HG03097 (cell line): ENCODE results near the gene TMEM45A.
"Not testable (repeated sequence)": the region's sequence is repeated elsewhere in the genome, so short reads cannot be mapped to it uniquely, and the experiment has no call there.

Experiments
- ATAC-seq: cut with Tn5 transposase; IDR thresholded peaks from one replicate; pipeline ENCODE4 v1.9.1; 2021; ENCODE audit not compliant: unreplicated experiment, low FRiP score

TMEM45A gene, protein sequence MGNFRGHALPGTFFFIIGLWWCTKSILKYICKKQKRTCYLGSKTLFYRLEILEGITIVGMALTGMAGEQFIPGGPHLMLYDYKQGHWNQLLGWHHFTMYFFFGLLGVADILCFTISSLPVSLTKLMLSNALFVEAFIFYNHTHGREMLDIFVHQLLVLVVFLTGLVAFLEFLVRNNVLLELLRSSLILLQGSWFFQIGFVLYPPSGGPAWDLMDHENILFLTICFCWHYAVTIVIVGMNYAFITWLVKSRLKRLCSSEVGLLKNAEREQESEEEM

DNA sequence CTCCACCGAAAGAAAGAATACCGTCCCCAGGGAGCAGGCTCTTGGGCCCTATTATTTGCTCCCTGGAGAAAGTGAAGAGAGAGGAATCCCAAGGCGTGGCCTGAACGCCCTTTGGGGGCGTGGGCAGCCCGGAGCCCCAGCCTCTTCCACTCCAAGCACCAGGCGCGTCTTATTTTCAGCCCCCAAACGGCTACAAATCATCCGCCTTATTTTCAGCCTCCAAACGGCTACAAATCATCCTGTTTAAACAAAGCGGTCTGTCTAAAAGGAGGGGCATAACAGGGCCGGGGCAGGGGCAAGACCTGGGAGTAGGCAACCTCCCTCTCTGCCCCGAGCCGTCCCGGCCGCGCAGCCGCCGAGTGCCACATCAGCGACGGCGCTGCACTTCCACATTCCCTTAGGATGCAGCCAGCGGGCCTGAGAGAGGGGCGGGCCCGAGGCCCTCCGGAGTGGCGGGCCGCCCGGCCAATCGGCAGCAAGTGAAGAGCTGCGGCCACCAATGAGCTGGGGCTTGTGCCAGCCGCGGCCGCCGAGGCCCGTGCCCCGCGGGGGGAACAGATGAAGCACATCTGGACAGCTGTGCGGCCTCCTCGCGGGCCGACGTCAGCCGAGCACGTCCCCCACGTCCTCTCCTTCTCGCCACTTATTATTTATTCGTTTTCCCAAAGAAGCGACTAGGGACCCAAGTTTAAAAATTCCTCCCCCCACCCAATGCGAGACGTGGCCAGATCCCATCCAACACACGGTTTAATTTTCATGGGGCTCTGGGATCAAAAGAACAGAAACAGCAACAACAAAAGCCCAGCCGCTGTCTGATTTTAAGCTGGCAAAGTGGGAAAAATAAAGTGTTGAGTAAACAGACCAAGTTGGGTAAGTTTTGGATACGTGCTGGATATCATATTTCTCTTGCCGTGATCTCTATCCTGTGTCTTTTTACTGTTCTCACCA, at the start of gene TMEM45A:
Gene TMEM45A (plus strand): TSS at position 561 of the 948 bp plus-strand sequence. CDS start 62,593 bp downstream, outside the sequence.
- peak; percentile 96 for ATAC-seq

DNA sequence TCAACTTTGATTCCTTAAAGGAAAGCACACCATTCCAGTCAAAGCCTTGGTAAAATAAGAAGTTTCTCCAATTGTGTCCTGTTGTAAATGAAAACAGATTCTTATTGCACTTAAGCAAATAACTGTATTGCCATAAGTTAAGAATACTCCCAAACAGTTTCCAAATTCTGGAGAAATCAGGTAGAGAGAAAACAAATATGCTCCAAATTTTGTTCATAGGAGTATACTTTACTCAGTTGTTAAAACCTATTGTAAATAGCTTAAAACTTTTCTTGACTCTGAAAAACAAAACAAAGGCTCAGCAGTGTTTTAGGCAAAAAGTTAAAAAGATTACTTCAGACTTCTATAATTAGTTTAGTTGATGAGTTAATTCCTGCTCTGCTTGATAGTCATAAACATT, 48.7 kb upstream of the TMEM45A start:
- no peak for ATAC-seq

GRCh38 chr3:100447067-100447466, 45.4 kb upstream of the TMEM45A start:
- ATAC-seq, result not testable (repeated sequence)

GRCh38 chr3:100448079-100448478, 44.3 kb upstream of the TMEM45A start:
- ATAC-seq, result no peak

DNA sequence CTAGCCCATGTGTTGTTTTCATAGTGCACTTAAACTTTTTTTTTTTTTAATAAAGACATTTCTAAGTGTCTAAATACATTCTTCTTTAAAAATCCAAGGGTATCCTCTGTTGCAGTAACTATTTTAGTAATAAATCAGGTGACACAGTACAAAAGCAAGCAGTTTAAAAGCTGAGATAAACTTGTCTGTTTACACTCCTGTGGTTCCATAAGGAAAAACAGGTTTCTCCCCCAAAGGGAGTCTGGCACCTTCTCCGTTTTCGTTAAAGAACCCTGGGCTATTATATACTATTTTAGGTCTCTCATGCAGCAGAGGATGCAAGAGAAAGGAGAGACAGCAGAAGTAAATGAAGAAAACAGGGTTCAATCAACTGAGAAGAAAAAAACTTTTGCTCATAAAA, 43.2 kb upstream of the TMEM45A start:
- no peak for ATAC-seq

DNA sequence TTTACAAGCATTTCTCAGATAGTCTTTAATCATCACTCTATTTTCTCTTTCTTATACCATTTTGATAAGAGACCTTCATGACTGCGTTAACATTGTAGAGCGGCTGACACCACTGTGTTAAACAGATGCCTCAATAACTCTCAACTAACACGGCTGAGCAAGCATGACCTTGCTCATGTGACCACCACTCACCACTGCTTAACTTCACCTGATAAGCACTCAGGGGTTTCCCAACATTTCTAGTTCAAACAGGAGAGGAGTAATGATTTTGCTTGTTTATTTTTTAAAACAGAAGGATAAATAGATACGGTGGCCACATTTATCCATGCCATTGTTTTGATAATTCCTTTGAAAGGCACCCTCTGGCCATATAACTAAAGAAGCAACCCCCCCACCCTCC, 37.7 kb upstream of the TMEM45A start:
- no peak for ATAC-seq

DNA sequence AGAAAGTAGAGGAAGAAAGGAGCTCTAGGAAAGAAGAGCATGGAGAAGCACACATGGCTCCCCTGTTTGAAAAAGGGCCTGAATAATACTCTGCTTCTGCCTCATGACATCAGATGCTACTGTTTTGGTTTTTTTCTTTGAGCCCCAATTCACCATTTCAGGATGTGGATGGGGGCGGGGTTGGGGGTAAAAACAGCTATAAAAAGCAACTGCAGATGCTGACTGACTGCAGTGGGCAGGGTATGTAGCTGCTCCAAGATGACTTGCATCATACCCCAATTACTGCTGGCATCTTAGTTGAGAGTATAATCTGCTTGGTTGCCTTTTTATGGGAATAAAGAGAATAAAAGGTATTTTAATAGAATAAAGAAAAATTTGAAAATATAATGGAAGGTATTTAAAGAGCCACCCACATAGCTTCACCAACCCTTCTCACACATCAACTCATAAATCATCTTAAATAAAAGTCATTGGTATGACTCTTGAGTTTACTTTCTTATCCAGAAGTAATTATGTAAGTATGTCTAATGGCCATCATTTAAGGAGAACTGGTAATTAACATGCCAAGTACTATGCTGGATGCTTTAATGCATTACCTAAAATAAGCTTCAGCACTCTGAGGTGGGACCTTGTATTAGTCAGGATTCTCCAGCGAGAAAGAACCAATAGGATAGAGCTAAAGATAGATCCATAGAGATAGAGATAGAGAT, 36.4 kb upstream of the TMEM45A start:
- no peak for ATAC-seq

GRCh38 chr3:100456745-100457144, 35.7 kb upstream of the TMEM45A start:
- ATAC-seq, result no peak

- ATAC-seq, result no peak
Observed at GRCh38 chr3:100457811-100458210, 34.6 kb upstream of the TMEM45A start.

DNA sequence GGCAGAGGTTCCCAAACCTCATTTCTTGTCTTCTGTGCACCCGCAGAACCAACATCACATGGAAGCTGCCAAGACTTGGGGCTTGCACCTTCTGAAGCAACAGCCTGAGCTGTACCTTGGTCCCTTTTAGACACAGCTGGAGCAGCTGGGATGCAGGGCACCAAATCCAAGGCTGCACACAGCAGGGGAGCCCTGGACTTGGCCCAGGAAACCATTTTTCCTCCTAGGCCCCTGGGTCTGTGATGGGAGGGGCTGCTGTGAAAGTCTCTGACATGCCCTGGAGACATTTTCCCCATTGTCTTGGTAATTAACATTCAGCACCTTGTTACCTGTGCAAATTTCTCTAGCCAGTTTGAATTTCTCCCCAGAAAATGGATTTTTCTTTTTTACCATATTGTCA, 33.6 kb upstream of the TMEM45A start:
- ATAC-seq, result no peak

- peak; percentile 78 for ATAC-seq
Observed at GRCh38 chr3:100463002-100463401, 29.4 kb upstream of the TMEM45A start.

DNA sequence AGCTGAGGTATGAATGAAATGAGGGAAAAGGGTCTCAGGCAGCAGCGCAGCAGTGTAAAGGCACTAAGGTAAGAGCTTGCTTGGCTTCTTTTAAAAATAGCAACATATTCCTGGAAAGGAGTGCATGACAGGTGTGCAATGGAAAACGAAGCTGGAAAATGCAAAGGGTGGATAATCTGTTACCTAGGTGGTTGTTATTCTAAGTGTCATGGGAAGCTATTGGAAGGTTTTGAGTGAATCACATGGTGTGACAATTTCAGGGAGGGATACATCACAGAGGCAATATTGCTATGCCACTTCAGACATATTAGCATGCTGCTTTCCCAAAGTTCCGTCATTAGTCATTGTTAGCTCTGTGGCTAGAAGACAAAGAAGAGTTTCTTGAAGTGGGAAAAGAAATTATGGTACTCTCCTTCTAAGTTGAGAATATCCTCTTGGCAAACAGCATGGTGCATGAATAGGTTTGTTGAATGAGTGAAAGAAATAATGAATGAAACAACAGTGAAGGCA, 28.7 kb upstream of the TMEM45A start:
- no peak for ATAC-seq

GRCh38 chr3:100465892-100466777, 26.3 kb upstream of the TMEM45A start:
- ATAC-seq, result no peak

DNA sequence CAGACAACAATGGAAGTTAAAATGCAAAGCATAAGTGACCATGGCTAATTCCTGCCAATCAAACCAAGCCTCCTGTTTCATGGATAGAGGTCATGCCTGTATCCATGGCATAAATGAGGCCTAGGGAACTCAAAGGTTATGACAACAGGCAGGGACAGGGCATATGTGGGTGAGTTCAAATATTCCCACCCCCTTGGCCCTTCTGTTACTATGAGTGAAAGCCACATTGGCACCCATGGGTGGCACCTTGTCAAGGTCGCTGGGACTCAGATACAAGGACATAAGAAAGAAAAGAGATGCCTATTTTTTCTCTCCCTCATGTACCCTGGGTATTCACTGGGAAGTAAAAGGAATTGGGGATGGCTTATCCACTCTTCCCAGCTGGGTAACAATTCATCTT, 25.3 kb upstream of the TMEM45A start:
- ATAC-seq, result no peak

DNA sequence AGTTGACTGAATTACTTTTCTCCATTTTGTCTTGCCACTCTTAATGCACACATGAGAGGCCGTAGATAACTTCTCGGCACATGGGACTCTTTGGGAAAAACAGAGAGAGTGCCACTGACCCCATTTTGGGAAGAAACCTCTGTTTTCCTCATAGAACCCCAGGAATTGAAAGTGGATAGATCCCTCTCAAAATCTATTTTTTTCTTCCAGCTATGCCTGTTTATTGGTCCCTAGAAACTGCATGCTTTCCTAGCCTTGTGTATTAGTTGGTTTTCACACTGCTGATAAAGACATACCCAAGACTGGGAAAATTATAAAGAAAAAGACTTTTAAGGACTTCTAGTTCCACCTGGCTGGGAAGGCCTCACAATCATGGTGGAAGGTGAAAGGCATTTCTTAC, 23.7 kb upstream of the TMEM45A start:
- no peak for ATAC-seq

DNA sequence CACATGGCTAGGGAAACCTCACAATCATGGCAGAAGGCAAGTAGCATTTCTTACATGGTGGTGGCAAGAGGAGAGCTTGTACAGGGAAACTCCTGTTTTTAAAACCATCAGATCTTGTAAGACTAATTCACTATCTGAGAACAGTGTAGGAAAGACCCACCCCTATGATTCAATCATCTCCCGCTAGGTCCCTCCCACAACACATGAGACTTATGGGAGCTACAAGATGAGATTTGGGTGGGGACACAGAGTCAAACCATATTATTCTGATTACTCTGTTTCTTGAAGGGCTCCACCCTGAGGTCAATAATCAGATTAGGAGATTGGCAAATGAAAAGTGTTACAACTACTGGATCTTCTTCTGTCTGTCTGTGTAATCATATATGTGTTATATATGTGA, 21.5 kb upstream of the TMEM45A start:
- ATAC-seq, result no peak

DNA sequence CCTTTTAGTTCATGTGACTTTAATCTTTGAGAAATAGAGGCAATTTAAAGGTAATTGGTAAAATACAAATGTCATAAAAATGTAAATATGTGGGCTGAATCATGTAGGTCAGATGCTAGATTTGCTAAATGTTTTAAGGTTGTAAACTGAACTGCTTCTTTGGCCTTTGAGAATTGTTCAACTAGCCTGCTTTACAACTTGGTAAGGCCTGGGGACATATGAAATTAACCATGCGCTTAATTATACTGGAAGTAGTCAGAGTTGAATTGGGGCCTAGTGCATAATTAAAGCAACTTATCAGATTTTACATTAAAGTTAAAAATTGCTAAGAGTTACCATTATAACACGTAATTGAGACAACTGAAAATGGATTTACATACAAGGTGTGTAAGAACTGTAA, 21.0 kb upstream of the TMEM45A start:
- ATAC-seq, result no peak

DNA sequence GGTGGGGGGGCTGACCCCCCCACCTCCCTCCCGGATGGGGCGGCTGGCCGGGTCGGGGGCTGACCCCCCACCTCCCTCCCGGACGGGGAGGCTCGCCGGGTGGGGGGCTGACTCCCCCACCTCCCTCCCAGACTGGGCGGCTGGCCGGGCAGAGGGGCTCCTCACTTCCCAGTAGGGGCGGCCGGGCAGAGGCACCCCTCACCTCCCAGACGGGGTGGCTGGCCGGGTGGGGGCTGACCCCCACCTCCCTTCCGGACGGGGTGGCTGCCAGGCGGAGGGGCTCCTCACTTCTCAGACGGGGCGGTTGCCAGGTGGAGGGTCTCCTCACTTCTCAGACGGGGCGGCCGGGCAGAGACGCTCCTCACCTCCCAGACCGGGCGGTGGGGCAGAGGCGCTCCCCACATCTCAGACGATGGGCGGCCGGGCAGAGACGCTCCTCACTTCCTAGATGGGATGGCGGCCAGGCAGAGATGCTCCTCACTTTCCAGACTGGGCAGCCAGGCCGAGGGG, 14.5 kb upstream of the TMEM45A start:
- ATAC-seq, result not testable (repeated sequence)

DNA sequence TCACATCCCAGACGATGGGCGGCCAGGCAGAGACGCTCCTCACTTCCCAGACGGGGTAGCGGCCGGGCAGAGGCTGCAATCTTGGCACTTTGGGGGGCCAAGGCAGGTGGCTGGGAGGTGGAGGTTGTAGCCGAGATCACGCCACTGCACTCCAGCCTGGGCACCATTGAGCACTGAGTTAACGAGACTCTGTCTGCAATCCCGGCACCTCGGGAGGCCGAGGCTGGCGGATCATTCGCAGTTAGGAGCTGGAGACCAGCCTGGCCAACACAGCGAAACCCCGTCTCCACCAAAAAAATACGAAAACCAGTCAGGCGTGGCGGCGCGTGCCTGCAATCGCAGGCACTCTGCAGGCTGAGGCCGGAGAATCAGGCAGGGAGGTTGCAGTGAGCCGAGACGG, 13.9 kb upstream of the TMEM45A start:
- ATAC-seq, result not testable (repeated sequence)

- no peak for ATAC-seq
Observed at GRCh38 chr3:100480081-100480480, 12.3 kb upstream of the TMEM45A start.
